Fibroblast of lung (primary cell): Measurements from ENCODE around the gene P2RY11.

Source experiments
- EZH2 ChIP-seq: IDR thresholded peaks from 2 replicates; pipeline ENCODE4 v1.5.1; 2012; ENCODE audit warnings: low read length, control low read depth, mild to moderate bottlenecking; ENCODE audit errors: missing control alignments
- TF ChIP-seq, protein P1 (sequence below), 2 donors: IDR thresholded peaks in 1 of 2; conservative IDR thresholded peaks in 1 of 2; 1 replicate in 1 of 2; 2 replicates in 1 of 2; pipeline ENCODE4 v1.5.1; 2011 to 2012; ENCODE audit warnings: low read length in 2 of 2, control low read depth in 1 of 2, inconsistent platforms in 1 of 2, low read depth in 1 of 2, mild to moderate bottlenecking in 1 of 2

GRCh38 chr19:10139952-10140351 lies 28.5 kb downstream of the P2RY11 start:
- TF ChIP-seq, protein P1, sequence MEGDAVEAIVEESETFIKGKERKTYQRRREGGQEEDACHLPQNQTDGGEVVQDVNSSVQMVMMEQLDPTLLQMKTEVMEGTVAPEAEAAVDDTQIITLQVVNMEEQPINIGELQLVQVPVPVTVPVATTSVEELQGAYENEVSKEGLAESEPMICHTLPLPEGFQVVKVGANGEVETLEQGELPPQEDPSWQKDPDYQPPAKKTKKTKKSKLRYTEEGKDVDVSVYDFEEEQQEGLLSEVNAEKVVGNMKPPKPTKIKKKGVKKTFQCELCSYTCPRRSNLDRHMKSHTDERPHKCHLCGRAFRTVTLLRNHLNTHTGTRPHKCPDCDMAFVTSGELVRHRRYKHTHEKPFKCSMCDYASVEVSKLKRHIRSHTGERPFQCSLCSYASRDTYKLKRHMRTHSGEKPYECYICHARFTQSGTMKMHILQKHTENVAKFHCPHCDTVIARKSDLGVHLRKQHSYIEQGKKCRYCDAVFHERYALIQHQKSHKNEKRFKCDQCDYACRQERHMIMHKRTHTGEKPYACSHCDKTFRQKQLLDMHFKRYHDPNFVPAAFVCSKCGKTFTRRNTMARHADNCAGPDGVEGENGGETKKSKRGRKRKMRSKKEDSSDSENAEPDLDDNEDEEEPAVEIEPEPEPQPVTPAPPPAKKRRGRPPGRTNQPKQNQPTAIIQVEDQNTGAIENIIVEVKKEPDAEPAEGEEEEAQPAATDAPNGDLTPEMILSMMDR (conservative IDR thresholded peaks at IDR 0.05 in 1 of 2, IDR thresholded peaks at IDR 0.05 in 1 of 2; ENCODE audit: low read depth in 1 of 2, low read length in 2 of 2), result no peak
- TF ChIP-seq EZH2, result no peak
